IPS-20b (cell line): ENCODE data around the gene PLD3.

Experiments used
- H3K27ac ChIP-seq: one replicate; pipeline ENCODE4 v1.5.1; 2013; ENCODE audit warnings: low read length
- H3K27me3 ChIP-seq: 2 replicates; pipeline ENCODE4 v1.6.1; 2013; ENCODE audit warnings: mild to moderate bottlenecking, low read length, inconsistent platforms; ENCODE audit not compliant: insufficient read depth
- H3K36me3 ChIP-seq: 2 replicates; pipeline ENCODE4 v1.6.1; 2013; ENCODE audit warnings: low read depth, mild to moderate bottlenecking, inconsistent platforms, low read length, moderate library complexity; ENCODE audit not compliant: insufficient read depth
- H3K4me1 ChIP-seq: 2 replicates; pipeline ENCODE4 v1.6.1; 2013; ENCODE audit warnings: mild to moderate bottlenecking, control low read depth, inconsistent platforms, low read length, moderate library complexity; ENCODE audit not compliant: insufficient read depth
- H3K4me3 ChIP-seq: 2 replicates; pipeline ENCODE4 v1.5.1; 2013; ENCODE audit warnings: mild to moderate bottlenecking, low read length, inconsistent platforms
- H3K9ac ChIP-seq: 2 replicates; pipeline ENCODE4 v1.6.1; 2013; ENCODE audit warnings: low read depth, mild to moderate bottlenecking, inconsistent platforms, low read length, moderate library complexity
- H3K9me3 ChIP-seq: 2 replicates; pipeline ENCODE4 v1.6.1; 2013; ENCODE audit warnings: mild to moderate bottlenecking, low read depth, low read length, inconsistent platforms; ENCODE audit not compliant: insufficient read depth

PLD3 gene

DNA sequence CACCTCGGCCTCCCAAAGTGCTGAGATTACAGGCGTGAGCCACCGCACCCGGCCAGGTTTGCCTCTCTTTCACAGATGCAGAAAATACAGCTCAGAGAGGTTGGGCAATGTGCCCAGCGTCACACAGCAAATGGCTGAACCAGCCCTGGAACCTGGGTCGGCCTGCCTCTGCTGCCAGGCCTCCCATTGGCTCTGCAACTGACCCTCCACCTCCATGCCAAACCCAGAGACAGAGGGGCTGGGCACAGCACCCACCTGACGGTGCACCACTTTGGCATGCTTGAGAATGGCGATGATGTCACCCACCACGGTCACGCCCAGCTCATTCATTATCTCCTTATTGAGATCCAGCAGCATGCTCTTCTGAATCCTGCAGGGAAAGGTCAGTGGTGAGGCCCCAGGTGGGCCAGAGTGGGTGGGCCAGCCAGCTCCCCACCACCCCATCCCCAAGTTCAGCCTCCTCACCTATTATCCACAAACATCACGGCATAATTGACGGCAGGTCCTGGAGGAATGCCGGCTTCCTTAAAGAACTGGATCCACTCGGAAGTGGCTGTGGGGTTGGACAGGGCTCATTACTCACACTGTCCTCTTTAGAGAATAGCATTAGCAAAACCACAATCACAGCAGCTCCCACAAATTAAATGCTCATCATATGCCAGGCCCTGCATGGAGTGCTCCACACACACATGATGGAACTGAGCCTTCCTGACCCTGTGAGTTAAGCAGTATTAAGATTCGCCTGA lies 12.5 kb upstream of the PLD3 start:
- no peaks in the 10 kb centered on the region for H3K27me3 ChIP-seq
- no peak overlapping the region for H3K27ac ChIP-seq
- peaks cover 38% of the 10 kb centered on the region for H3K36me3 ChIP-seq
- H3K4me1 ChIP-seq: no peaks in the 10 kb centered on the region
- H3K9me3 ChIP-seq: no peaks in the 10 kb centered on the region
- no peak overlapping the region for H3K9ac ChIP-seq
- H3K4me3 ChIP-seq: no peak overlapping the region

DNA sequence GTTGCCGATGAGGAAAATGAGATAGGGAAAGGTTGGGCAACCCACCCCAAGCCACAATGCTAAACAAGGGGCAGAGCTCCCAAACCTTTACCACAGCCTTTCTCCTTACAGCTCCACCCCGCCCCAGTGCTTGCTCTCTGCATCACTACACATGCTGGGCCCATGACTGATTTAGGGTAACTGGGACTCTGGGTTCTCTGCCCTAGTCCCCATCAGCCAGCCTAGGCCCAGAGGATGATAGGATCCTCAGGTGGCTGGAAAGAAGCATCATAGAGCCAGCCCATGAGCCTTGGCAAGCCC lies 11.9 kb upstream of the PLD3 start:
- Histone ChIP-seq H3K4me3 (no peak overlapping the region), H3K36me3 (peaks cover 33% of the 10 kb centered on the region), H3K9ac (no peak overlapping the region), H3K9me3 (no peaks in the 10 kb centered on the region), H3K27ac (no peak overlapping the region), H3K4me1 (no peaks in the 10 kb centered on the region), H3K27me3 (no peaks in the 10 kb centered on the region)

DNA sequence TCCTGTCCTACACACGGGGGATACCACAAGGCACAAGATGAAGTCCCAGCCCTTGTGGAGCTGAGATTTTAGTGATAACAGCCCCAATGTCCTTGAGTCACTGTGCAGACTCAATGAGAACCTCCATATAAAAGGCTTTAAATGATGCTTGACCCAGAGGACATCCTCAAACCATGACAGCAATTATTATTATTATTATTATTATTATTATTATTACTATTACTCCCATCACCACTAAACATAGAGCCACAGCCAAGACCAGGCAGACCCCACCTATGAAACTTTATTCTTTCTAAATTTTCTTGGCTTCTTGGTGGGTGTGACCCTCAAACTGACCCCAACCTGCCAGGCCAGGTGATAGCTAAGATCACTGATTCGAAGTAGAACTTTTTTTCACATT lies 11.4 kb upstream of the PLD3 start:
- Histone ChIP-seq H3K36me3 (peaks cover 30% of the 10 kb centered on the region), H3K4me1 (no peaks in the 10 kb centered on the region), H3K4me3 (no peak overlapping the region), H3K9ac (no peak overlapping the region), H3K9me3 (no peaks in the 10 kb centered on the region), H3K27ac (no peak overlapping the region), H3K27me3 (no peaks in the 10 kb centered on the region)

DNA sequence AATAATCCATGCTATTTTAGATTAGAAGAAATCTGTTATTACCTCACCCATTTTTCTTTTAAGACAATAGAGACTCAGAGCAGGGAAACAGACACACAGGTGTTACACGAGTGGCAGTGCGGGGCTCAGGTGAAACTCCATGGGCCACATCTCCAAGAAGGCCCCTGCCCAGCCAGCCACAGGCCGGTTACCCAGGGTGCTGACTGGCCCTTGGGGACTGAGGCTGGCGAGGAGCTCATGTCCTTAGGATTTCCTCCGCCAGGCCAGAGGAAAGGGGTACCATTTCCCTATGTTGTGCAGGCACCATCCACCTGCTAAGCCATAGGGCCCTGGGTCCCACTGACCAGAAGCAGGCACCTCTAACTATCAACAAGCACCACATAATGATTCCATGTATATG lies 10.9 kb upstream of the PLD3 start:
- no peaks in the 10 kb centered on the region for H3K9me3 ChIP-seq

DNA sequence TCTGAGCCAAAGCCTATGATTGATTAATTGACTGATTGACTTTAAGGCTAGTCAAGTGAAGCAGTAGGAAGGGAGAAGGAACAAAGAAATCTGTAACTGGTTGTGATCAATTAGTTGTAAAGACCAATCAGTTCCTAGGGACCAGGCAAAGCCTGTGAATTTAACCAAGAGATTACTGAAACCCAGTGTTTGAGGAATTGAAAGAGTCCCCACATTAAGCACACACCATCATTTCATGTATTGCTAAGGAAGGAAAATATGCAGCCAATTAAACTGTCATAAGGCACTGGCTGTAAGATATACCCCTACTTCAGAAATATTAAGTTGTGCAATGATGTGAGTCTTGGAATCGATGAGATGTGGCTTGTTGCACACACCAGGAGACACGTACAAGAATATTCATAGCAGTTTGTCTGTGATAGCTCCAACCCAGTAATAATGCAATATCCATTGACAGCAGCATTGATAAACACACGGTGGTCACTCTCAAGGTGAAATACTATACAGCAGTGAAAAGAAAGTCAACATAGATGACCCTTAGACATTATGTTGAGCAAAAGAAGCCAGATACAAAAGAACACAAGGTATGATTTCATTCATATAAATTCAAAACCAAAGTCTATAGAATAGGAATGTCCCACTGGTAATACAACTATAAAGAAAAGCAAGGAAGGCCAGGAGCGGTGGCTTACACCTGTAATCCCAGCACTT lies 9.3 kb upstream of the PLD3 start:
- no peaks in the 10 kb centered on the region for H3K27me3 ChIP-seq
- H3K9me3 ChIP-seq: no peaks in the 10 kb centered on the region
- H3K4me1 ChIP-seq: no peaks in the 10 kb centered on the region
- no peak overlapping the region for H3K27ac ChIP-seq
- no peak overlapping the region for H3K9ac ChIP-seq
- peaks cover 14% of the 10 kb centered on the region; the same call in 1 of the 2 replicates for H3K36me3 ChIP-seq
- H3K4me3 ChIP-seq: no peak overlapping the region

More for the DNA sequence above, 10.9 kb upstream of the PLD3 start:
- H3K9ac ChIP-seq: no peak overlapping the region
- no peak overlapping the region for H3K4me3 ChIP-seq
- H3K36me3 ChIP-seq: peaks cover 26% of the 10 kb centered on the region
- no peaks in the 10 kb centered on the region for H3K4me1 ChIP-seq
- no peak overlapping the region for H3K27ac ChIP-seq
- no peaks in the 10 kb centered on the region for H3K27me3 ChIP-seq

DNA sequence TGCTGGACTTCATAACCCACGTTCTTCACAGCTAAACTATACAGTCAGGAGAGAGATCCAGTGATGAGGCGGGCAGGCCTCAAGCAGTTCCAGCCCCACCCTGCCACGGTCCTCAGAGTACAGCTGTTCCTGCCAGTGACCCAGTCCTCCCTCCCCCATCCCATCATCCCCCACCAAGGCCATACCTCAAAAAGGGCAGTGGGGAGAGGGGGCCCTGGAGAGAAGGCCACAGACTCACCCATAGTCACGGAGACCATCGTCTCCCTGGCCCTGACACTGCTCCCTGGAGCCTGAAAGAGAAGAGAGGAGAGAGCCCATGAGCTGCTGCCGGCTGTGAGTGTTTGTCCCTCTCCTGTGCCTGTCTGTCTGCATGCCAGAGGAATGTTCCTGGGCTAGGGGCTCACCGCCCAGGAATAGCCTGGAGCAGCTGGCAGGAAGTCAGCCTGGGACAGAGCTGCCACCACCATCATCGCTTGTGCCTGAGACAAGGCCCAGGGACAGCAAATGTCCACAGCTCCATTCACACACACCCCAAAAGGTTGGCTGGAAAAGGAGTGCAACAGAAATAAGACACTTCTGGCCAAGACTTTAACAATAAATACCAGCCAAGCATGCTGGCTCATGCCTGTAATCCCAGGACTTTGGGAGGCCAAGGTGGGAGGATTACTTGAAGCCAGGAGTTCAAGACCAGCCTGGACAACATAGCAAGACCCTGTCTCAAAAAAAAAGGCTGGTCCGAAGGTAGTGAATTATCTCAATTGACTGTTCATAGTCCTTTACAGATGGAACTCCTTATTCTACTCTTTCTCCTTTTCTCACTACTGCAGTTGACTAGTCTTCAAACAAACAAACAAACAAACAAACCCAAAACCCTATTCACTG lies 6.7 kb upstream of the PLD3 start:
- Histone ChIP-seq H3K9me3 (no peaks in the 10 kb centered on the region), H3K27me3 (no peaks in the 10 kb centered on the region), H3K9ac (no peak overlapping the region), H3K36me3 (0 out of 2 replicates have a peak, but pooled peaks cover 4% of the 10 kb centered on the region), H3K4me1 (no peaks in the 10 kb centered on the region), H3K4me3 (no peak overlapping the region), H3K27ac (no peak overlapping the region)

DNA sequence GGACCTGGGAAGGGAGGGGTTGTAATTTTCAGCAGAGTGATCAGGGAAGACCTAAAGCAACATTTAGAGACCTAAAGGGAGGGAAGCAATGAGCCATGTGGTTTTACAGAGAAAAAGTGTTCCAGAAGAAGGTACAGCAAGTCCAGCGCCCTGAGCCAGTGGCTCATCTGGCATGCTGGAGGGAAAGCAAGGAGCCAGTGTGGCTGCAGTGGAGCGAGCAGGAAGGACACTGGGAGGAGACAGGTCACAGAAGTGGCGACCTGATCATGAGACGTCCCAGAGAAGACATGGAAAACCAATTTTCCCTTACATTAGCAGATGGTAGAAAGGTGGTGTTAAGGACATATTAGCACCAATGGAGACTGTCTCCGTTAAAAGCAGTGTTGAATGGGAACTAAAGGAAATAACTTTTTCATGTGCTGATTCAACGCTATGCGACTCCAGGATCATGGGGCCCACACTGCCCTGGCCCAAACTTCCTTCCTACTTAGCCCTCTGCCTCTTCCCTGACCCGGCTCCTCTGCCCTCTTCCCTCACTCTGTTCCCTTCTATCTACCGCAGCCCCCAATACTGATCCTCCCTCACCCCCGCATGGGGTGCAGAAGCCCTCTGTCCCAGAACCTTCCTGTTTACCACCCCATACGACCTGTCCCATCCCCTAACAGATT lies 5.7 kb upstream of the PLD3 start:
- Histone ChIP-seq H3K9me3 (no peaks in the 10 kb centered on the region), H3K27me3 (no peaks in the 10 kb centered on the region), H3K27ac (no peak overlapping the region), H3K36me3 (0 out of 2 replicates have a peak, but pooled peaks cover 4% of the 10 kb centered on the region), H3K9ac (no peak overlapping the region), H3K4me1 (no peaks in the 10 kb centered on the region), H3K4me3 (no peak overlapping the region)

DNA sequence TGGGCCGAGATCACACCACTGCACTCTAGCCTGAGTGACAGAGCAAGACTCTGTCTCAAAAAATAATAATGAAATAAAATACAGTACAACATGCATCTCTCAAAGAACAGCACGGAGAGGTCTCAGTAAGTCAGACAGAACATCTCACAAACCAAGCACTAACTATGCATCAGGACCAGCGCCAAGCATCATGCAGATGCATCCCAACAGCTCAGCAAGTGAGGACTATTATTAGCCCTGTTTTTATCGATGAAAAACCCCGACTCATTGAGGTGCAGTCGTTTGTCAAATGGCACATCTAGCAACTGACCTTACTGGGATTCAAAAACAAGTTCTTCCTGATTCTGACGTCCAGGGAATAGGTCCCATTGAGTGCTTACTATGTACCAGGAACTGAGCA lies 4.1 kb upstream of the PLD3 start:
- Histone ChIP-seq H3K4me1 (no peaks in the 10 kb centered on the region), H3K27me3 (no peaks in the 10 kb centered on the region), H3K9ac (no peak overlapping the region), H3K4me3 (no peak overlapping the region), H3K9me3 (no peaks in the 10 kb centered on the region), H3K36me3 (0 out of 2 replicates have a peak, but pooled peaks cover 4% of the 10 kb centered on the region), H3K27ac (no peak overlapping the region)

DNA sequence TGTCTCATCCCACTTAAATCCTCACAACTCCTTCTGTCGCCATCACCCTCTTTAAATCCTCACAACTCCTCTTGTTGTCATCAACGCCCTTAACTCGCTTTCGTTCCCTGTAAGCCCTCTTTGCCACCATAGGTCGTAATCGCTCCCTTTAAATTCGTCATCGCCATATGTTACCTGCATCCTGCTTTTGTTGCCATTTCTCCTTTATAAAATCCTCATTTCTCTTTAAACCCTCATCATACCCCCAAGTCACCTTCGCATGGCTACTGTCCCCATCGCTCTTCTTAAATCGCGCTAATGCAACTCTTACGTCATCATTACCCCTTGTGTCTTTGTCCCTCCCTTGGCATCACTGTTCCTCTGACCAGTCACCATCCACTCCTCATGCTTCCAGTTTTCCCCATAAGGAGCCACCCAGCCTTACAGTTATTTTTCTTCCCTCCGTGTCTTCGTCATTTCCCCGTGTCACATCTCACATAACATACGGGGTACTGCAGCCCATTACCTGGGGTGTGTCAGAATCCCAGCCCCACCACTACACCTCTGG lies 539 bp downstream of the PLD3 start:
- H3K4me3 ChIP-seq: peak overlapping the region; percentile 91

DNA sequence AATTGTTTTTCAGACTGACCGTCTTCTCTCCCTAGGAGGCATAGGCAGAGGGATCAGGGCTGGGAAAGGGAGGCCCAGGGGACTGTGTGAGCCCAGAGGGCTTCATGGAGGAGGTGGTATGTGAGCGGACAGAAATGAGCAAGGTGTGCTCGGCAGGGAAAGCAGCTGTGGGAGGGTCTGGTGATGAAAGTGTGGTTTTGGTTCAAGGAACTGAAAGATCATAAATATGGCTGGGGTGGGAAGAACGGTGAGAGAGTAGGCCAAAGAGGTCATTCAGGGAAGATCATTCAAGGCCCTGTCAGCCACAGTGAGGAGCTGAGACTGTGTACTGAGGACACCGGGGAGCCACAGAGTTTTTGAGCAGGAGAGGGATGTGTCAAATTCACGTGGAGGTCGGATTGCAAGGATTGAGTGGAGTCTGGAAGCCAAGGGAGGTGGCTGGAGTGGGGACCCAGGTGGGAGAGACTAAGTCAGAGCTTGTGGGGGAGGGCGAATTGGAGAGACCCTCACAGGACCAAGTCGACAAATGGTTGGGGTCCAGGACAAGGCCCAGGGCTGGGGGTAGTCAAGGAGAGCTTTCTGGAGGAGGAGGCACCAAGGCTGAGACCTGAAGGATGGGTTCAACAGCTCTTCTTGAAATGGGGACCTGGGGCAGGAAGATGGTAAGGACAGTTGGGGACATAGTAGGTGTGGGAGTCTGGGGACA lies 7.6 kb downstream of the PLD3 start:
- Histone ChIP-seq H3K27me3 (no peaks in the 10 kb centered on the region), H3K27ac (no peak overlapping the region), H3K9ac (no peak overlapping the region), H3K4me3 (no peak overlapping the region), H3K36me3 (no peaks in the 10 kb centered on the region), H3K4me1 (no peaks in the 10 kb centered on the region), H3K9me3 (no peaks in the 10 kb centered on the region)

More for the DNA sequence above, 539 bp downstream of the PLD3 start:
- H3K27ac ChIP-seq: no peak overlapping the region
- no peaks in the 10 kb centered on the region for H3K9me3 ChIP-seq
- H3K9ac ChIP-seq: peak overlapping the region; percentile 82
- no peaks in the 10 kb centered on the region for H3K27me3 ChIP-seq
- no peaks in the 10 kb centered on the region for H3K4me1 ChIP-seq
- H3K36me3 ChIP-seq: no peaks in the 10 kb centered on the region
